GM12873 (cell line): ENCODE measurements around the gene HINFP.

ENCODE experiments used
- TF ChIP-seq, protein P1 (sequence below): IDR thresholded peaks from 2 replicates; pipeline ENCODE4 v1.5.1; 2012; ENCODE audit warnings: low read depth, mild to moderate bottlenecking, moderate library complexity, low read length, control low read depth; ENCODE audit not compliant: insufficient read depth; ENCODE audit errors: missing control alignments

Gene HINFP

DNA sequence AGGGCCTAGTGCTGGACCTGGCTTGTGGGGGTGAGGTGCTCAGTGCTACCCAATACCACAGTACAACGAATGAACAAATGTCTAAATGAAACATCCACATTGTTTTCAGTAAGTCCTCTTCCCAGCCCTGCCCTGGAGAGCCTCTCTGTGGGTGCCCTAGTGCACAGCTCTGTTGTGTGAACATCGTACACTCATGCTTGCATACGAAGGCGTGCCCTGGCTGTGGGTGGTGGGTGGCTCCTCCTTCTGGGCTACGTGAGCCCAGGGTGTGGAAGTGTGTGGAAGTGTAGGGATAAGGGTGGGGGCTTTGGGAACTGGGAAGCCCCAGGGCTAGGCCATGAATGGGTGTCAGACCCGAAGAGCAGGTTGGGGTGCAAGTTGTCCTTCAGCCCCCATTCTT is 46.6 kb downstream of the HINFP start:
- TF ChIP-seq, protein P1, sequence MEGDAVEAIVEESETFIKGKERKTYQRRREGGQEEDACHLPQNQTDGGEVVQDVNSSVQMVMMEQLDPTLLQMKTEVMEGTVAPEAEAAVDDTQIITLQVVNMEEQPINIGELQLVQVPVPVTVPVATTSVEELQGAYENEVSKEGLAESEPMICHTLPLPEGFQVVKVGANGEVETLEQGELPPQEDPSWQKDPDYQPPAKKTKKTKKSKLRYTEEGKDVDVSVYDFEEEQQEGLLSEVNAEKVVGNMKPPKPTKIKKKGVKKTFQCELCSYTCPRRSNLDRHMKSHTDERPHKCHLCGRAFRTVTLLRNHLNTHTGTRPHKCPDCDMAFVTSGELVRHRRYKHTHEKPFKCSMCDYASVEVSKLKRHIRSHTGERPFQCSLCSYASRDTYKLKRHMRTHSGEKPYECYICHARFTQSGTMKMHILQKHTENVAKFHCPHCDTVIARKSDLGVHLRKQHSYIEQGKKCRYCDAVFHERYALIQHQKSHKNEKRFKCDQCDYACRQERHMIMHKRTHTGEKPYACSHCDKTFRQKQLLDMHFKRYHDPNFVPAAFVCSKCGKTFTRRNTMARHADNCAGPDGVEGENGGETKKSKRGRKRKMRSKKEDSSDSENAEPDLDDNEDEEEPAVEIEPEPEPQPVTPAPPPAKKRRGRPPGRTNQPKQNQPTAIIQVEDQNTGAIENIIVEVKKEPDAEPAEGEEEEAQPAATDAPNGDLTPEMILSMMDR = no peak

DNA sequence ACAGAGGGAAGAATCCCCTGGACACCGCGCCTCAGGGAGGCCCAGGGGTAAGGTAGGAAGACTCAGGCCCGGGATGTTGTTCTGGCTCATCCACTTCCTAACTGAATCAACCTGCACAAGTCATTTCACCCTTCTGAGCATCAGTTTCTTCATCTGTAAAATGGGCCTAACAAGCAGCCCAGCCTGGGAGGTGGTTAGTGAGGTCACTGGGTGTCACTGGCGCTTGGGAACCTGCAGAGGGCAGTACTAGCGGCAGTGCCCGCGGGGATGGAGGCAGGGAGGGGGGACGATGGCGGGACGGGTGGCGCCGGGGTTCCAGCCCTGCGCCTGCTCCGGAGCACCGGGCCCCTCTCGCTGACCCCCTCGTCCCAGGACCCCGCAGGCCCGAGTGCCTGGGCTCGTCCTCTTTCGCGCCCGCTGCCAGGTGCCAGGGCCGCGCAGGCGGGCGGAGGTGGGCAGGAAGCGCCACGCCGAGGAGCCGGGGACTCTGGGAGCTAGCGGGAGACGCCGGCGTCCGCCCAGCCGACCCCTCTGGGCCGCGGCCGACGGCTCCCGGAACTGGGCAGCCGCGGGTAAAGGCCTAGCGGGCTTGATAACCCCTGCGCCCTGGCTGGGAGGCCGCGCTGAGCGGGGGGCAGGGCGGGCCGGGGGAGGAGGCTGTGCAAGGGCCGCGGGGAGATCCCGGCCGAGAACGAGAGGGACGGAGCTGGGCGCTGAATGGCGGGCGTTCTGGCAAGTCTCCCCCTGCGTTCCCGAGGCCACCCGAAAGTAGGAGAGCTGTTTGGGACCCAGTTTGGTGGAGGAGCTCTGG is 47.3 kb downstream of the HINFP start, which contains the start of gene NLRX1:
Gene NLRX1 (plus strand): TSS at position 255 of the 811 bp plus-strand sequence. CDS start 2,679 bp downstream, outside the sequence.
- TF ChIP-seq, protein P1 = peak; percentile 94

DNA sequence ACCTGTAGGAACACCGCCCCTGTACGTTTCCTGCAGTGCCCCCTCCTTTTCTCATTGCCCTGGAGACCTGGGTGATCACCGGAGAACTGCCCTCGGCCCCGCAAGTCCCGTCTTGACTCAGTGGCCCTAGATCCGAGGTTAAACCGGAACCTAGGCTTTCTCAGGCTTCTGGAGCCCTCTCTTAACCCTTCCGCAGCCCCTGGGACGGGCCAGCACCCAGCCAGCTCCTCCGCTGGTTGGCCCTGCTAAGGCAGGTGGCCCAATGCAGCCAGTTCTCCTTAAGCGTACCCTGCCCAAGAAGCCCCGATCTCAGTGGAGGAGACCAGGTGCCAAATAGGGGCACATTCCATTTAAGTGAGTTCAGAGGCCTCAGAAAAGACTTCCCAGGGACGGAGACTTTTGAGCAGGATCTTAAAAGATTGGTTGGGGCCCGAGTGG is 47.9 kb downstream of the HINFP start:
- TF ChIP-seq, protein P1 = no peak

DNA sequence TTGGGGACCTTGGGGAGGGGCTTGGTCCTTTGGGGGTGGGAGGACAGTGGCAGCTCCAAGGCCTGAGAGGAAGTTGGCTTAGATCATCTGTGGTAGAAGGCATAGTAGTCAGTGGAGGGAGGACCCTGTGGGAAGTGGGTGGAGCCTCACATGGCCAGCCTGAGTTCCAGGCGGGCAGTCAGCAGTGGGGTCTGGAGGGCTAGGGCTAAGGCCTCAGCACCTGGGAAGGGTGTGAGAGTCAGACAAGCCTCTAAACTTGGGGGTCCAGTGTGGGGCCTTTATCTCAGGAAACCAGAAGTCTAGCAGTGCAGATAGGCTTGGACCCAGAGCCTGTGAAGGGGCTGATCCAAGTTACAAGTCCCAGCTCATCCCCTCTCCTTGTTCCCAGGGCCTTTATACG is 51.1 kb downstream of the HINFP start:
- TF ChIP-seq, protein P1 = no peak

DNA sequence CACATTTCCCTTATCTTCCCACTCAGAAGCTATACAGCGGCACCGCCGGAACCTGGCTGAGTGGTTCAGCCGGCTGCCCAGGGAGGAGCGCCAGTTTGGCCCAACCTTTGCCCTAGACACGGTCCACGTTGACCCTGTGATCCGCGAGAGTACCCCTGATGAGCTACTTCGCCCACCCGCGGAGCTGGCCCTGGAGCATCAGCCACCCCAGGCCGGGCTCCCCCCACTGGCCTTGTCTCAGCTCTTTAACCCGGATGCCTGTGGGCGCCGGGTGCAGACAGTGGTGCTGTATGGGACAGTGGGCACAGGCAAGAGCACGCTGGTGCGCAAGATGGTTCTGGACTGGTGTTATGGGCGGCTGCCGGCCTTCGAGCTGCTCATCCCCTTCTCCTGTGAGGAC is 52.1 kb downstream of the HINFP start:
- TF ChIP-seq, protein P1 = no peak

DNA sequence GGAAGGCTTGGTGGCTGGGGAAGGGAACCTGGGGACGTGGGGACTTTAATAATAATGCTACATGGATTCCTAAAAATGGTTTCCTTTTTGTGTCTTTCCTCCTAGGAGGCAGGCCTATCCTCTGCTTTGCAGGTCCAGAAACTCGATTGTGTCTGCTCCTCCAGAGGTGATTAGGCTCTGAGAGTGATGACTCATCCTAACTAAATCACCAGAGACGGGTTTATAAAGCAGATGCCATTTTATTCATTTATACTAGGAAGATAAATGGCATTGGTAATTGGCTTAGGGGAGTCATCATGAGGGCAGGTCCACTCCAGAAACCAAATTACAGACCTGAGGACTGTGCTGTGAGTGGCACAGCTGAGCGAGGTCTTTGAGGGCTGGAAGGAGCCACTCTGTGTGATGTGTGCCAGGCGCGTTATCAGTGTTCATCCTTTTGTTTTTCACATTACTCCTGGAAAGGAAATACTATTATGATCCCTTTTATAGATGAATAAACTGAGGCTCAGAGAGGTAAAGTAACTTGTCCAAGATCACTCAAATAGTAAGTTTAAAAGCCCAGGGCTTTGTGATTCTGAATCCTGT is 54.2 kb downstream of the HINFP start:
- TF ChIP-seq, protein P1 = no peak

DNA sequence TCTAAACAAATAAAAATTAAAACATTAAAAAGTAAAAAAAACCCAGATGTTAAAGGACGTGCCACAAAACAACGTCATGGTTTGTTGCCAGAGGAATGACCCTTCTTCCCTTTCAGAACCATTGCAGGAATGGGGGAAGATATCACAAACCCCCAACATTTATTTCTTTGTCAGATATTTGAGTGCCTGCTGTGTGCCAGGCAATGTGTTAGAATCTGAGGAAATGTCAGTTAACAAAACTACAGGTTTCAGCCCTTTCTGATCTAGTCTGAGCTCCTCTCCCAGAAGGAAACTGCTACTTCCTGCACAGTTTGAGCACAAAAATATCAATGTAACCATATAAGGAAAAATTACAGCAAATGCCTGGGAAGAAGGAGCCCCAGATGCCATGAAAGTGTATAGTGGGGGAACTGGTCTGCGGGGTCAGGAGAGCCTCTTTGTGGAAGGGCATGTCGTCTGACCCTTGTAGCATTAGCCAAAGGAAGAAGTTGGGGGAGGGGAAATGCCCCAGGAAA is 56.8 kb downstream of the HINFP start:
- TF ChIP-seq, protein P1 = no peak
